Pancreas (tissue), 10 donors: Measurements from ENCODE around the gene APLP1. TPM values are rescaled to one million over a fixed set of nuclear protein-coding genes. Genes with fewer than 3 reads are reported as not detected.
"Not testable (repeated sequence)": the region's sequence is repeated elsewhere in the genome, so short reads cannot be mapped to it uniquely, and the experiment has no call there.

Source experiments
- ATAC-seq, 4 donors: fragments of 200-7000 bp; cut with Tn5 transposase; one replicate each; pipeline versions ENCODE4 v1.8.0 to v1.9.1; 2020; ENCODE audit warnings: mild to moderate bottlenecking in 4 of 4, moderate library complexity in 4 of 4
- DNase-seq, 6 donors: peaks; one replicate each; pipeline ENCODE4 v3.0.0-alpha.2; 2020
- FAIRE-seq: peaks from 2 replicates; lab custom pipeline; 2012; peaks lifted over from hg19 to GRCh38; lab: Jason Lieb, UNC
- H3K27ac ChIP-seq, 4 donors: fragments of 200-600 bp; sonication (generic); 1 replicate in 3 of 4; 2 replicates in 1 of 4; pipeline versions ENCODE4 v1.5.0 to v1.8.0; 2020
- H3K27me3 ChIP-seq, 4 donors: fragments of 200-600 bp; one replicate each; pipeline ENCODE4 v1.8.0; 2021
- H3K36me3 ChIP-seq, 3 donors: fragments of 200-600 bp; sonication (generic) in 1 of 3; one replicate each; pipeline versions ENCODE4 v1.5.0 to v1.8.0; 2020 to 2021
- H3K4me1 ChIP-seq, 3 donors: fragments of 200-600 bp; one replicate each; pipeline ENCODE4 v1.8.0; 2021
- H3K4me3 ChIP-seq, 4 donors: fragments of 200-600 bp; sonication (generic) in 2 of 4; one replicate each; pipeline versions ENCODE4 v1.5.0 to v1.8.0; 2020 to 2021
- H3K9me3 ChIP-seq, 4 donors: fragments of 200-600 bp; one replicate each; pipeline ENCODE4 v1.8.0; 2021
- WGBS, 2 donors: extraction: QIAGEN DNeasy Blood & Tissue Kit; methylation state at CpG; one replicate each; pipeline ENCODE4 v1.1.7; 2013; 5-methylcytosine and 5-hydroxymethylcytosine counted together
- intact Hi-C, 3 donors: fragments of 100-400 bp; cut with DNase I; formaldehyde crosslinking; loops; one replicate each; pipeline versions ENCODE4 v1.11.1 to v1.14.2; 2022
- polyA plus RNA-seq, 2 donors: library from polyadenylated mRNA; stranded (reverse); fragments of 200-250 nt; gene quantifications; one replicate each; pipeline ENCODE4 v1.2.3, GENCODE V29; 2013
- total RNA-seq, 6 donors: library from RNA; stranded (reverse); fragmentation: NEBNext Ultra II Directional in 4 of 6; extraction: Animal tissue kit (Norgen Biotek cat#: 25700) in 4 of 6; gene quantifications; one replicate each; pipeline versions ENCODE4 v1.2.1 to v1.2.4, GENCODE V29; 2021 to 2023
- TF ChIP-seq, protein P1 (sequence below), 4 donors: fragments of 200-600 bp; sonication (generic) in 3 of 4; IDR thresholded peaks; one replicate each; pipeline versions ENCODE4 v1.5.0 to v1.8.0; 2021; ENCODE audit warnings: antibody characterized with exemption in 4 of 4
- donor health status: healthy with polysubstance abuse.
- donor health status: DM: no; HTN: no; CAD: no; lungs with moderate emphysema.
- donor health status: DM: no; HTN: no; CAD: no.
- donor health status: control.
- donor health status: control.
- donor health status: Bipolar disorder and iron deficiency.
- donor health status: DM: yes; HTN: yes; CAD: no.
- donor health status: DM: no; HTN: no; CAD: no.
- donor health status: DM: no; HTN: no; CAD: no.
- donor health status: DM: yes; HTN: yes; CAD: no.

The APLP1 gene
- total and polyA plus RNA-seq, 8 donors: 39.2 to 154 (median 53.5) TPM

DNA sequence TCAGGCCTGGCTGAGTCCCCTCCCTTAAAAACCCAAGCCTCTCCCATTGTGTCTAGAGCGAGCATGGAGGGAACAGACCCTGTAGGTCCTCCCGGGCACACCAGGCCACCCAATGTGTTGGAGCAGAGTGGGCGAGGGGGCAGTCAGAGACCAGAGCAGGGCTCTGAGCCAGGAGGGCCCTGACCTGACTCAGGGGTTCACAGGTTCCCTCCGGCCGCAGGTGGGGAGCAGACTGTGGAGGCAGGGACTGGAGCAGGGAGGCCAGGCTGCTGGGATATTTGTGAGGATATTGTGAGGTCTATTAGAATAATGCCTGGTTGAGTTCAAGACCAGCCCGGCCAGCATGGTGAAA lies 41.3 kb downstream of the APLP1 start:
- TF ChIP-seq, protein P1, sequence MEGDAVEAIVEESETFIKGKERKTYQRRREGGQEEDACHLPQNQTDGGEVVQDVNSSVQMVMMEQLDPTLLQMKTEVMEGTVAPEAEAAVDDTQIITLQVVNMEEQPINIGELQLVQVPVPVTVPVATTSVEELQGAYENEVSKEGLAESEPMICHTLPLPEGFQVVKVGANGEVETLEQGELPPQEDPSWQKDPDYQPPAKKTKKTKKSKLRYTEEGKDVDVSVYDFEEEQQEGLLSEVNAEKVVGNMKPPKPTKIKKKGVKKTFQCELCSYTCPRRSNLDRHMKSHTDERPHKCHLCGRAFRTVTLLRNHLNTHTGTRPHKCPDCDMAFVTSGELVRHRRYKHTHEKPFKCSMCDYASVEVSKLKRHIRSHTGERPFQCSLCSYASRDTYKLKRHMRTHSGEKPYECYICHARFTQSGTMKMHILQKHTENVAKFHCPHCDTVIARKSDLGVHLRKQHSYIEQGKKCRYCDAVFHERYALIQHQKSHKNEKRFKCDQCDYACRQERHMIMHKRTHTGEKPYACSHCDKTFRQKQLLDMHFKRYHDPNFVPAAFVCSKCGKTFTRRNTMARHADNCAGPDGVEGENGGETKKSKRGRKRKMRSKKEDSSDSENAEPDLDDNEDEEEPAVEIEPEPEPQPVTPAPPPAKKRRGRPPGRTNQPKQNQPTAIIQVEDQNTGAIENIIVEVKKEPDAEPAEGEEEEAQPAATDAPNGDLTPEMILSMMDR (IDR thresholded peaks at IDR 0.05): no peak
- Histone ChIP-seq H3K4me1 (peaks cover 0 to 15% (median 0%) of the 10 kb centered on the region in 3 donors), H3K4me3 (no peak overlapping the region), H3K27me3 (no peaks in the 10 kb centered on the region), H3K36me3 (no peaks in the 10 kb centered on the region), H3K27ac (peak overlapping the region in 2 of 4 donors; percentile 35 to 62), H3K9me3 (no peaks in the 10 kb centered on the region)
- ATAC-seq (no peak), FAIRE-seq (no peak), DNase-seq (no peak)
- intact Hi-C loops: no loop called here
- WGBS, 2 donors: 64 to 84% methylated on average over 6 of the region's 6 CpGs

DNA sequence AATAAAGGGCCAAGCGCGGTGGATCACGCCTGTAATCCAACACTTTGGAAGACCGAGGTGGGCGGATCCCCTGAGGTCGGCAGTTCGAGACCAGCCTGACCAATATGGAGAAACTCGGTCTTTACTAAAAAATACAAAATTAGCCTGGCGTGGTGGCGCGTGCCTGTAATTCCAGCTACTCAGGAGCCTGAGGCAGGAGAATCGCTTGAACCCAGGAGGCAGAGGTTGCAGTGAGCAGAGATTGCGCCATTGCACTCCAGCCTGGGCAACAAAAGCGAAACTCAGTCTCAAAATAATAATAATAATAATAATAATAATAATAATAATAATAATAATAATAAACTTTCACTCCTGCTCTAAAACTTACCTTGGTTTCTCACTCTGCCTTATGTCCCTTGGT lies 42.0 kb downstream of the APLP1 start:
- H3K27me3 ChIP-seq, FAIRE-seq, H3K36me3 ChIP-seq, DNase-seq, H3K4me3 ChIP-seq, intact Hi-C loops, H3K9me3 ChIP-seq, ATAC-seq: not testable (repeated sequence)
- H3K4me1 ChIP-seq: peaks cover 0 to 15% (median 0%) of the 10 kb centered on the region in 3 donors
- WGBS, 2 donors: 87 to 90% methylated on average over 14 of the region's 14 CpGs
- H3K27ac ChIP-seq: peak overlapping the region in 1 of 4 donors; percentile 62

DNA sequence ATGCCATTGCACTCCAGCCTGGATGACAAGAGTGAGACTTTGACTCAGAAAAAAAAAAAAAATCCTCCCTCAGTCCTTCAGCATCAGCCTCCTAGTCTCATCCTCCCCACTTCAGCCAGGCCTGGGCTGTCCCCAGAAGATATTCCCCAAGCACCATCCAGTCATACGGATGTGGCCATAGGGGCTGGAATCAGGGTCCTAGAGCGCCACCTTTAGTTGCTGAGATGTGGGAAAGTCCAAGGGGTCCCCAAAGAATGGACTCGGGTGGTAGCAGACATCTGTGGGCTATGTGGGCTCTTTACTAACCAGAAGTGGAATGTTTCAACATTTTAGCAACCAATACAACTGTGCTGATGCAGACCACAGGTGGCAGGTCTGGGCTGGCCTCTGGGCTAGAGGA lies 42.8 kb downstream of the APLP1 start:
- Histone ChIP-seq H3K27ac (no peak overlapping the region), H3K27me3 (no peaks in the 10 kb centered on the region), H3K4me1 (peaks cover 0 to 14% (median 0%) of the 10 kb centered on the region in 3 donors), H3K9me3 (no peaks in the 10 kb centered on the region), H3K36me3 (no peaks in the 10 kb centered on the region), H3K4me3 (no peak overlapping the region)
- FAIRE-seq (no peak), ATAC-seq (no peak), DNase-seq (no peak)
- intact Hi-C loops: no loop called here
- 55 to 57% methylated on average over 3 of the region's 3 CpGs for WGBS, 2 donors
- TF ChIP-seq, protein P1 (IDR thresholded peaks at IDR 0.05): no peak

DNA sequence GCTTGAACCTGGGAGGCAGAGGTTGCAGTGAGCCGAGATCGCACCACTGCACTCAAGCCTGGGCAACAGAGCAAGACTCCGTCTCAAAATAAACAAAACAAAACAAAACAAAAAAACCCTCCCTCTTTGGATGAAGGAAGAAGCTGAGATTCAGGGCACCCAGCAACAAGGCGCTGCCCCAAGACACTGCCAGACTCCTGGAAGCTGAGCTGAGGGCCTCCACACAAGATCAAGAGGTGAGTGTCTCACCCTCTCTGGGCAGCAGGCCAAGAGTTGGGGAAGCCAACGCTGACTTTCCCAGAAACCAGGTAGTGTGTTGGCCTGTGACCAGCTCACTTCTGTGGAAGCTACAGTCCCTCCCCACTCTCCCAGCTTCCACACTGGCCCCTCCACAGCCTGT lies 43.4 kb downstream of the APLP1 start:
- no peaks in the 10 kb centered on the region for H3K27me3 ChIP-seq
- ATAC-seq: peak; percentile 64 to 85 (median 78)
- peaks cover 0 to 9% (median 0%) of the 10 kb centered on the region in 3 donors for H3K4me1 ChIP-seq
- no peak for FAIRE-seq
- WGBS, 2 donors: 53 to 57% methylated on average over 5 of the region's 5 CpGs
- H3K27ac ChIP-seq: no peak overlapping the region
- no peak overlapping the region for H3K4me3 ChIP-seq
- H3K9me3 ChIP-seq: no peaks in the 10 kb centered on the region
- intact Hi-C loops: no loop called here
- H3K36me3 ChIP-seq: no peaks in the 10 kb centered on the region
- TF ChIP-seq, protein P1 (IDR thresholded peaks at IDR 0.05): no peak
- peak; percentile 75 to 88 (median 84) for DNase-seq

DNA sequence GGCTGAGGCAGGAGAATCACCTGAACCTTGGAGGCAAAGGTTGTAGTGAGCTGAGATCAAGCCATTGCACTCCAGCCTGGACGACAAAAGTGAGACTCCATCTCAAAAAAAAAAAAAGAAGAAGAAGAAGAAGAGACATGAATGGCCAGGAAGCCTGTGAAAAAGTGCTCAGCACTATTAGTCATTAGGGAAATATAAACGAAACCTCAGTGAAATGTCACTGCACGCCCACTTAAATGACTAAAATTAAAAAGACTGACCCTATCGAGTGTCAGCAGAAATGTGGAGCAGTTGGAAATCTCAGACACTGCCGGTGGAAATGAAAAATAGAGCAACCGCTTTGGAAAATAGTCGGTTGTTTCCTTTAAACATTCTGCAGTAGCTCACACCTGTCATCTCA lies 45.2 kb downstream of the APLP1 start:
- Histone ChIP-seq H3K4me3 (no peak overlapping the region), H3K9me3 (no peaks in the 10 kb centered on the region), H3K27me3 (no peaks in the 10 kb centered on the region), H3K4me1 (peaks cover 0 to 9% (median 0%) of the 10 kb centered on the region in 3 donors), H3K27ac (peak overlapping the region in 1 of 4 donors; percentile 12), H3K36me3 (no peaks in the 10 kb centered on the region)
- FAIRE-seq: no peak
- no peak for DNase-seq
- 69 to 71% methylated on average over 7 of the region's 7 CpGs for WGBS, 2 donors
- intact Hi-C loops: no loop called here
- ATAC-seq: no peak
- TF ChIP-seq, protein P1 (IDR thresholded peaks at IDR 0.05): no peak
